SK-N-SH (cell line): ENCODE results near the gene LAGE3. TPM values are rescaled to one million over a fixed set of nuclear protein-coding genes. Genes with fewer than 3 reads are reported as not detected.

Source experiments
- CTCF ChIA-PET: fragments of 300-600, 350-600 bp; formaldehyde crosslinking; extraction: SDS; loops from one replicate; lab custom pipeline; 2021; lab: Yijun Ruan, JAX
- POLR2A ChIA-PET: fragments of 350-600 bp; sonication (Branson Sonifier 250); formaldehyde crosslinking; extraction: SDS; loops from one replicate; lab custom pipeline; 2020; ENCODE audit warnings: antibody characterized with exemption, inconsistent platforms; lab: Yijun Ruan, JAX
- DNase-seq: peaks from one replicate; pipeline ENCODE4 v3.0.0; 2012
- H2AFZ ChIP-seq: fragments of 200-600 bp; sonication (generic); 2 replicates; pipeline ENCODE4 v1.8.1; 2016; ENCODE audit warnings: antibody characterized with exemption, mild to moderate bottlenecking, low read depth
- H3F3A ChIP-seq: fragments of 200-600 bp; sonication (generic); replicated peaks from 2 replicates; pipeline ENCODE3; 2016; ENCODE audit warnings: antibody characterized with exemption, mild to moderate bottlenecking; ENCODE audit not compliant: insufficient read depth
- H3K27ac ChIP-seq, 2 experiments: fragments of 200-500 bp in 1 of 2; fragments of 200-600 bp in 1 of 2; sonication (Bioruptor generic) in 1 of 2; sonication (generic), shearing (Covaris generic) in 1 of 2; 2 replicates each; pipeline versions ENCODE4 v1.5.1 to v1.6.1; 2014 to 2016; ENCODE audit warnings: low read depth in 2 of 2, inconsistent platforms in 1 of 2, low read length in 1 of 2, mild to moderate bottlenecking in 1 of 2, mixed read lengths in 1 of 2
- H3K27me3 ChIP-seq: fragments of 200-600 bp; sonication (generic), shearing (Covaris generic); 2 replicates; pipeline ENCODE4 v1.6.1; 2016; ENCODE audit warnings: mixed run types; ENCODE audit not compliant: insufficient read depth
- H3K36me3 ChIP-seq, 2 experiments: fragments of 200-500 bp in 1 of 2; fragments of 200-600 bp in 1 of 2; sonication (Bioruptor generic) in 1 of 2; sonication (generic) in 1 of 2; replicated peaks in 1 of 2; 2 replicates each; pipeline versions ENCODE3 to v1.5.1; 2014 to 2016; ENCODE audit warnings: low read length in 1 of 2, mild to moderate bottlenecking in 1 of 2; ENCODE audit not compliant: insufficient read depth in 2 of 2, control insufficient read depth in 1 of 2
- H3K4me1 ChIP-seq, 2 experiments: fragments of 200-500 bp in 1 of 2; fragments of 200-600 bp in 1 of 2; sonication (Bioruptor generic) in 1 of 2; sonication (generic), shearing (Covaris generic) in 1 of 2; 2 replicates each; pipeline versions ENCODE4 v1.5.1 to v1.6.1; 2014 to 2016; ENCODE audit warnings: low read depth in 1 of 2, low read length in 1 of 2, mixed run types in 1 of 2; ENCODE audit not compliant: insufficient read depth in 2 of 2, control insufficient read depth in 1 of 2
- H3K4me2 ChIP-seq: fragments of 200-600 bp; sonication (generic), shearing (Covaris generic); 2 replicates; pipeline ENCODE4 v1.6.1; 2017; ENCODE audit warnings: mixed run types
- H3K4me3 ChIP-seq, 2 experiments: fragments of 200-500 bp in 1 of 2; fragments of 200-600 bp in 1 of 2; sonication (Bioruptor generic) in 1 of 2; sonication (generic), shearing (Covaris generic) in 1 of 2; 2 replicates each; pipeline versions ENCODE4 v1.5.1 to v1.8.1; 2014 to 2016; ENCODE audit warnings: low read depth in 2 of 2, inconsistent platforms in 1 of 2, low read length in 1 of 2, mild to moderate bottlenecking in 1 of 2, mixed read lengths in 1 of 2, moderate library complexity in 1 of 2
- H3K79me2 ChIP-seq: fragments of 200-600 bp; sonication (generic); 2 replicates; pipeline ENCODE4 v1.8.1; 2017; ENCODE audit warnings: mild to moderate bottlenecking; ENCODE audit not compliant: insufficient read depth
- H3K9ac ChIP-seq: fragments of 200-600 bp; sonication (generic); 2 replicates; pipeline ENCODE4 v1.6.1; 2017; ENCODE audit warnings: mixed run types
- H3K9me2 ChIP-seq: fragments of 200-600 bp; sonication (generic); 2 replicates; pipeline ENCODE4 v1.6.1; 2017; ENCODE audit warnings: mixed run types
- H3K9me3 ChIP-seq: fragments of 200-600 bp; sonication (generic); 2 replicates; pipeline ENCODE4 v1.6.1; 2017; ENCODE audit warnings: mixed run types, mild to moderate bottlenecking, moderate library complexity
- H4K20me1 ChIP-seq: fragments of 200-600 bp; sonication (generic); 2 replicates; pipeline ENCODE4 v1.6.1; 2017; ENCODE audit warnings: mild to moderate bottlenecking, mixed run types; ENCODE audit not compliant: insufficient read depth
- CHD2 ChIP-seq: fragments of 150-350 bp; IDR thresholded peaks from 2 replicates; pipeline ENCODE4 v1.6.1; 2018; ENCODE audit warnings: low read length; ENCODE audit not compliant: partially characterized antibody
- EP300 ChIP-seq, 2 experiments: IDR thresholded peaks; 2 replicates each; pipeline versions ENCODE4 v1.4.0 to v1.6.1; 2012; ENCODE audit warnings: borderline replicate concordance in 1 of 2, low read depth in 1 of 2, low read length in 1 of 2
- EZH2phosphoT487 ChIP-seq: fragments of 200-600 bp; sonication (generic); IDR thresholded peaks from 2 replicates; pipeline ENCODE4 v1.6.1; 2017; ENCODE audit warnings: low read depth, mixed run types, mild to moderate bottlenecking, antibody characterized with exemption, moderate library complexity, borderline replicate concordance
- FOXJ3 ChIP-seq: sonication (generic); formaldehyde crosslinking; IDR thresholded peaks from 2 replicates; pipeline ENCODE4 v1.5.1; 2020; ENCODE audit warnings: mild to moderate bottlenecking, missing genetic modification reagents
- GABPA ChIP-seq: IDR thresholded peaks from 2 replicates; pipeline ENCODE4 v1.4.0; 2012; ENCODE audit warnings: low read depth, mild to moderate bottlenecking
- JUND ChIP-seq: IDR thresholded peaks from 2 replicates; pipeline ENCODE4 v1.4.0; 2012
- MXI1 ChIP-seq: IDR thresholded peaks from 2 replicates; pipeline ENCODE4 v1.6.1; 2012; ENCODE audit warnings: mild to moderate bottlenecking, low read depth, low read length, improper control_type of control experiment
- NRF1 ChIP-seq: IDR thresholded peaks from 2 replicates; pipeline ENCODE4 v1.6.1; 2012; ENCODE audit warnings: low read depth, mild to moderate bottlenecking, low read length
- RAD21 ChIP-seq: IDR thresholded peaks from 2 replicates; pipeline ENCODE4 v1.6.1; 2012; ENCODE audit warnings: mild to moderate bottlenecking, low read length
- RCOR1 ChIP-seq: fragments of 150-350 bp; IDR thresholded peaks from 2 replicates; pipeline ENCODE4 v1.6.1; 2017; ENCODE audit warnings: antibody characterized with exemption, low read length
- RFX5 ChIP-seq: IDR thresholded peaks from 2 replicates; pipeline ENCODE4 v1.6.1; 2012; ENCODE audit warnings: mild to moderate bottlenecking, improper control_type of control experiment, low read length
- RXRA ChIP-seq: IDR thresholded peaks from 2 replicates; pipeline ENCODE4 v1.4.0; 2012; ENCODE audit warnings: low read depth, mild to moderate bottlenecking, borderline replicate concordance
- TCF12 ChIP-seq: IDR thresholded peaks from 2 replicates; pipeline ENCODE4 v1.4.0; 2012
- TEAD4 ChIP-seq: IDR thresholded peaks from 2 replicates; pipeline ENCODE4 v1.4.0; 2012; ENCODE audit warnings: mild to moderate bottlenecking, borderline replicate concordance; ENCODE audit not compliant: insufficient read depth
- WGBS: methylation state at CpG from one replicate; pipeline ENCODE4 v1.1.6; 2017; ENCODE audit warnings: low lambda C conversion rate; 5-methylcytosine and 5-hydroxymethylcytosine counted together
- polyA plus RNA-seq, 3 experiments: library from polyadenylated mRNA; depleted of rRNA; stranded (reverse); fragments of >200 nt; gene quantifications; 2 replicates each; pipeline ENCODE4 v1.2.3, GENCODE V29; 2012
- TF ChIP-seq, protein P1 (sequence below): IDR thresholded peaks from 2 replicates; pipeline ENCODE4; 2012
- TF ChIP-seq, protein P2 (sequence below): IDR thresholded peaks from 2 replicates; pipeline ENCODE4 v1.4.0; 2012; ENCODE audit warnings: low read depth
- TF ChIP-seq, protein P3 (sequence below): IDR thresholded peaks from 2 replicates; pipeline ENCODE4 v1.4.0; 2012; ENCODE audit warnings: low read depth, borderline replicate concordance
- TF ChIP-seq, protein P4 (sequence below): IDR thresholded peaks from 2 replicates; pipeline ENCODE4 v1.6.1; 2012; ENCODE audit warnings: mild to moderate bottlenecking, low read depth, low read length, moderate library complexity
- TF ChIP-seq, protein P5 (sequence below): fragments of 200-600 bp; sonication (generic); IDR thresholded peaks from 2 replicates; pipeline ENCODE4 v1.6.1; 2017; ENCODE audit warnings: antibody characterized with exemption, mild to moderate bottlenecking, moderate library complexity
- TF ChIP-seq, protein P6 (sequence below): IDR thresholded peaks from 2 replicates; pipeline ENCODE4 v1.4.0; 2012; ENCODE audit warnings: low read depth, borderline replicate concordance
- TF ChIP-seq, protein P7 (sequence below): fragments of 150-350 bp; IDR thresholded peaks from 2 replicates; pipeline ENCODE4 v1.6.1; 2016; ENCODE audit warnings: mild to moderate bottlenecking, low read depth, low read length

Gene LAGE3
- polyA plus RNA-seq, 1 of the 3 experiments (the other 2 are of a cell fraction), result 37.2 TPM

DNA sequence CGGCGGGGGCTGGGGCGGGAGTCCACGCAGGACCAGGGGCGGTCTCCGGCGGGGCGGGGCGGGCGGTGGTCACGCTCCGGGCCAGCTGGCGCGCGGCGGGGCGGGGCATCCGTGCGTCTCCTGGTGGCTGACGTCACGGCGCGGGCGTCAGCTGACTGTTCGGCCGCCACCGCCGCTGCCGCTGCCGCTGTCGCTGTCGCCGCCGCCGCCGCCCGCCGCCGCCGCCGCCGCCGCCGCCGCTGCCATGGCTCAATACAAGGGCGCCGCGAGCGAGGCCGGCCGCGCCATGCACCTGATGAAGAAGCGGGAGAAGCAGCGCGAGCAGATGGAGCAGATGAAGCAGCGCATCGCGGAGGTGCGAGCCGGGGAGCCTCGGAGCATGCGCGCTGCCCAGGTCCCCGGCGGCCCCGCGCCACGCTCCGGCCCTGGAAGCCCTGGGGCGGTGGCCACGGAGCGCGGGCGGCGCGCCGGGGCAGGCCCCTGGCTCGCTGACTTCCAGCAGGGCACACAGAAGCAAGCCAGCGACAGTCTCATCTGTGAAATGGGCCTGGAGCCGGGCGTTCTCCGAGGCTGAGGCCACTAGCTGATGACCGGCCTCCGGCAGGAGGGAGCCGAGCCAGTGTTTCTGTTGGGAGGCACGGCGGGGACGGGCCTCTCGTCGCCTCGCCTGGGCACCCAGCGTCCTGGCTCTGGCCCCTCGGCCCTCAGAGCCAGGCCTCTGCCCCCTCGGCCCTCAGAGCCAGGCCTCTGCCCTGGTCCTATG is 34.9 kb downstream of the LAGE3 start, which contains the start of gene FAM50A:
FAM50A (plus strand) TSS at position 150 of the 763 bp plus-strand sequence; CDS start at position 245, 95 bp downstream.
- peak; percentile 92 for DNase-seq
- H3K9me3 ChIP-seq, result no peaks in the 10 kb centered on the region
- H3K36me3 ChIP-seq, result peaks cover 0 to 17% of the 10 kb centered on the region in 2 experiments
- H3F3A ChIP-seq, result peaks cover 4% of the 10 kb centered on the region
- peaks cover 38% of the 10 kb centered on the region for H3K79me2 ChIP-seq
- H3K4me1 ChIP-seq, result peaks cover 0 to 14% of the 10 kb centered on the region in 2 experiments; a peak in 1 of 4 replicates
- WGBS, result no CpG with 5 or more reads among the region's 94 CpGs
- H3K27ac ChIP-seq, result peak within 1 kb of the TSS; percentile 60
- no peaks in the 10 kb centered on the region for H3K9me2 ChIP-seq
- H3K9ac ChIP-seq, result peak within 1 kb of the TSS; percentile 63
- H3K27me3 ChIP-seq, result peaks cover 16% of the 10 kb centered on the region
- no peak within 1 kb of the TSS for H2AFZ ChIP-seq
- H4K20me1 ChIP-seq, result peaks cover 21% of the 10 kb centered on the region; the same call in 1 of the 2 replicates
- ChIA-PET CTCF (no interaction called here), POLR2A (interaction anchor here (0.9 to 1.5 kb wide), 6 partner anchors 13 to 83 kb away, joined by 3 to 6 read pairs (median 4); partner anchors contain the start of genes ATP6AP1 and RPL10)
- H3K4me2 ChIP-seq, result peak within 1 kb of the TSS; percentile 84
- peak within 1 kb of the TSS; percentile 59 to 66 for H3K4me3 ChIP-seq
- TF ChIP-seq EZH2phosphoT487, result no peak
- no peak for TF ChIP-seq RCOR1
- no peak for TF ChIP-seq TEAD4
- no peak for TF ChIP-seq RXRA
- TF ChIP-seq, protein P1, sequence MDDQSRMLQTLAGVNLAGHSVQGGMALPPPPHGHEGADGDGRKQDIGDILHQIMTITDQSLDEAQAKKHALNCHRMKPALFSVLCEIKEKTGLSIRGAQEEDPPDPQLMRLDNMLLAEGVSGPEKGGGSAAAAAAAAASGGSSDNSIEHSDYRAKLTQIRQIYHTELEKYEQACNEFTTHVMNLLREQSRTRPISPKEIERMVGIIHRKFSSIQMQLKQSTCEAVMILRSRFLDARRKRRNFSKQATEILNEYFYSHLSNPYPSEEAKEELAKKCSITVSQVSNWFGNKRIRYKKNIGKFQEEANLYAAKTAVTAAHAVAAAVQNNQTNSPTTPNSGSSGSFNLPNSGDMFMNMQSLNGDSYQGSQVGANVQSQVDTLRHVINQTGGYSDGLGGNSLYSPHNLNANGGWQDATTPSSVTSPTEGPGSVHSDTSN, result peak; percentile 15; the same call in 1 of the 2 replicates
- TF ChIP-seq, protein P2, sequence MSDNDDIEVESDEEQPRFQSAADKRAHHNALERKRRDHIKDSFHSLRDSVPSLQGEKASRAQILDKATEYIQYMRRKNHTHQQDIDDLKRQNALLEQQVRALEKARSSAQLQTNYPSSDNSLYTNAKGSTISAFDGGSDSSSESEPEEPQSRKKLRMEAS, result no peak
- TF ChIP-seq GABPA, result no peak
- TF ChIP-seq FOXJ3, result no peak
- TF ChIP-seq, protein P3, sequence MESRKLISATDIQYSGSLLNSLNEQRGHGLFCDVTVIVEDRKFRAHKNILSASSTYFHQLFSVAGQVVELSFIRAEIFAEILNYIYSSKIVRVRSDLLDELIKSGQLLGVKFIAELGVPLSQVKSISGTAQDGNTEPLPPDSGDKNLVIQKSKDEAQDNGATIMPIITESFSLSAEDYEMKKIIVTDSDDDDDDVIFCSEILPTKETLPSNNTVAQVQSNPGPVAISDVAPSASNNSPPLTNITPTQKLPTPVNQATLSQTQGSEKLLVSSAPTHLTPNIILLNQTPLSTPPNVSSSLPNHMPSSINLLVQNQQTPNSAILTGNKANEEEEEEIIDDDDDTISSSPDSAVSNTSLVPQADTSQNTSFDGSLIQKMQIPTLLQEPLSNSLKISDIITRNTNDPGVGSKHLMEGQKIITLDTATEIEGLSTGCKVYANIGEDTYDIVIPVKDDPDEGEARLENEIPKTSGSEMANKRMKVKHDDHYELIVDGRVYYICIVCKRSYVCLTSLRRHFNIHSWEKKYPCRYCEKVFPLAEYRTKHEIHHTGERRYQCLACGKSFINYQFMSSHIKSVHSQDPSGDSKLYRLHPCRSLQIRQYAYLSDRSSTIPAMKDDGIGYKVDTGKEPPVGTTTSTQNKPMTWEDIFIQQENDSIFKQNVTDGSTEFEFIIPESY, result no peak
- TF ChIP-seq CHD2, result no peak
- 0 out of 2 replicates have a peak, but pooled peaks have one; percentile 16 for TF ChIP-seq MXI1
- TF ChIP-seq, protein P4, sequence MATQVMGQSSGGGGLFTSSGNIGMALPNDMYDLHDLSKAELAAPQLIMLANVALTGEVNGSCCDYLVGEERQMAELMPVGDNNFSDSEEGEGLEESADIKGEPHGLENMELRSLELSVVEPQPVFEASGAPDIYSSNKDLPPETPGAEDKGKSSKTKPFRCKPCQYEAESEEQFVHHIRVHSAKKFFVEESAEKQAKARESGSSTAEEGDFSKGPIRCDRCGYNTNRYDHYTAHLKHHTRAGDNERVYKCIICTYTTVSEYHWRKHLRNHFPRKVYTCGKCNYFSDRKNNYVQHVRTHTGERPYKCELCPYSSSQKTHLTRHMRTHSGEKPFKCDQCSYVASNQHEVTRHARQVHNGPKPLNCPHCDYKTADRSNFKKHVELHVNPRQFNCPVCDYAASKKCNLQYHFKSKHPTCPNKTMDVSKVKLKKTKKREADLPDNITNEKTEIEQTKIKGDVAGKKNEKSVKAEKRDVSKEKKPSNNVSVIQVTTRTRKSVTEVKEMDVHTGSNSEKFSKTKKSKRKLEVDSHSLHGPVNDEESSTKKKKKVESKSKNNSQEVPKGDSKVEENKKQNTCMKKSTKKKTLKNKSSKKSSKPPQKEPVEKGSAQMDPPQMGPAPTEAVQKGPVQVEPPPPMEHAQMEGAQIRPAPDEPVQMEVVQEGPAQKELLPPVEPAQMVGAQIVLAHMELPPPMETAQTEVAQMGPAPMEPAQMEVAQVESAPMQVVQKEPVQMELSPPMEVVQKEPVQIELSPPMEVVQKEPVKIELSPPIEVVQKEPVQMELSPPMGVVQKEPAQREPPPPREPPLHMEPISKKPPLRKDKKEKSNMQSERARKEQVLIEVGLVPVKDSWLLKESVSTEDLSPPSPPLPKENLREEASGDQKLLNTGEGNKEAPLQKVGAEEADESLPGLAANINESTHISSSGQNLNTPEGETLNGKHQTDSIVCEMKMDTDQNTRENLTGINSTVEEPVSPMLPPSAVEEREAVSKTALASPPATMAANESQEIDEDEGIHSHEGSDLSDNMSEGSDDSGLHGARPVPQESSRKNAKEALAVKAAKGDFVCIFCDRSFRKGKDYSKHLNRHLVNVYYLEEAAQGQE, result no peak
- no peak for TF ChIP-seq JUND
- TF ChIP-seq RAD21, result no peak
- TF ChIP-seq, protein P5, sequence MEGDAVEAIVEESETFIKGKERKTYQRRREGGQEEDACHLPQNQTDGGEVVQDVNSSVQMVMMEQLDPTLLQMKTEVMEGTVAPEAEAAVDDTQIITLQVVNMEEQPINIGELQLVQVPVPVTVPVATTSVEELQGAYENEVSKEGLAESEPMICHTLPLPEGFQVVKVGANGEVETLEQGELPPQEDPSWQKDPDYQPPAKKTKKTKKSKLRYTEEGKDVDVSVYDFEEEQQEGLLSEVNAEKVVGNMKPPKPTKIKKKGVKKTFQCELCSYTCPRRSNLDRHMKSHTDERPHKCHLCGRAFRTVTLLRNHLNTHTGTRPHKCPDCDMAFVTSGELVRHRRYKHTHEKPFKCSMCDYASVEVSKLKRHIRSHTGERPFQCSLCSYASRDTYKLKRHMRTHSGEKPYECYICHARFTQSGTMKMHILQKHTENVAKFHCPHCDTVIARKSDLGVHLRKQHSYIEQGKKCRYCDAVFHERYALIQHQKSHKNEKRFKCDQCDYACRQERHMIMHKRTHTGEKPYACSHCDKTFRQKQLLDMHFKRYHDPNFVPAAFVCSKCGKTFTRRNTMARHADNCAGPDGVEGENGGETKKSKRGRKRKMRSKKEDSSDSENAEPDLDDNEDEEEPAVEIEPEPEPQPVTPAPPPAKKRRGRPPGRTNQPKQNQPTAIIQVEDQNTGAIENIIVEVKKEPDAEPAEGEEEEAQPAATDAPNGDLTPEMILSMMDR, result no peak
- TF ChIP-seq EP300 (IDR thresholded peaks at IDR 0.05; ENCODE audit: borderline replicate concordance in 1 of 2, low read depth in 1 of 2, low read length in 1 of 2), result no peak
- no peak for TF ChIP-seq TCF12
- peak; percentile 41; the same call in 1 of the 2 replicates for TF ChIP-seq NRF1
- TF ChIP-seq, protein P6, sequence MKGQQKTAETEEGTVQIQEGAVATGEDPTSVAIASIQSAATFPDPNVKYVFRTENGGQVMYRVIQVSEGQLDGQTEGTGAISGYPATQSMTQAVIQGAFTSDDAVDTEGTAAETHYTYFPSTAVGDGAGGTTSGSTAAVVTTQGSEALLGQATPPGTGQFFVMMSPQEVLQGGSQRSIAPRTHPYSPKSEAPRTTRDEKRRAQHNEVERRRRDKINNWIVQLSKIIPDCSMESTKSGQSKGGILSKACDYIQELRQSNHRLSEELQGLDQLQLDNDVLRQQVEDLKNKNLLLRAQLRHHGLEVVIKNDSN, result peak; percentile 71; the same call in 1 of the 2 replicates
- no peak for TF ChIP-seq RFX5
- TF ChIP-seq, protein P7, sequence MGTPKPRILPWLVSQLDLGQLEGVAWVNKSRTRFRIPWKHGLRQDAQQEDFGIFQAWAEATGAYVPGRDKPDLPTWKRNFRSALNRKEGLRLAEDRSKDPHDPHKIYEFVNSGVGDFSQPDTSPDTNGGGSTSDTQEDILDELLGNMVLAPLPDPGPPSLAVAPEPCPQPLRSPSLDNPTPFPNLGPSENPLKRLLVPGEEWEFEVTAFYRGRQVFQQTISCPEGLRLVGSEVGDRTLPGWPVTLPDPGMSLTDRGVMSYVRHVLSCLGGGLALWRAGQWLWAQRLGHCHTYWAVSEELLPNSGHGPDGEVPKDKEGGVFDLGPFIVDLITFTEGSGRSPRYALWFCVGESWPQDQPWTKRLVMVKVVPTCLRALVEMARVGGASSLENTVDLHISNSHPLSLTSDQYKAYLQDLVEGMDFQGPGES, result no peak
